Stimulated activated naive CD8-positive, alpha-beta T cell treated with anti-CD3 and anti-CD28 coated beads, Interleukin-15, amount 100 ng/mL, for 72 hours (primary cell): Measurements from ENCODE around the gene NET1.

ENCODE experiments used
- ATAC-seq: fragments of 150-1000 bp; cut with Tn5 transposase; 2 replicates; pipeline ENCODE4 v1.10.0; 2021; ENCODE audit warnings: mild to moderate bottlenecking, moderate library complexity
- DNase-seq, 2 donors: peaks; one replicate each; pipeline ENCODE4 v3.0.0; 2021 to 2022
- H3K27ac Mint-ChIP-seq, 2 donors: one replicate each; pipeline ENCODE4 v1.8.0; 2022; ENCODE audit warnings: mild to moderate bottlenecking in 2 of 2, mixed read lengths in 2 of 2, moderate library complexity in 2 of 2
- H3K27me3 Mint-ChIP-seq: one replicate; pipeline ENCODE4 v1.8.0; 2022; ENCODE audit warnings: mixed read lengths
- H3K4me1 Mint-ChIP-seq: one replicate; pipeline ENCODE4 v1.8.0; 2022; ENCODE audit warnings: mild to moderate bottlenecking, mixed read lengths
- H3K4me3 Mint-ChIP-seq, 2 donors: one replicate each; pipeline ENCODE4 v1.8.0; 2022; ENCODE audit warnings: mild to moderate bottlenecking in 2 of 2, mixed read lengths in 2 of 2, moderate library complexity in 1 of 2
- H3K9me3 Mint-ChIP-seq, 2 donors: one replicate each; pipeline ENCODE4 v1.8.0; 2022; ENCODE audit warnings: mixed read lengths in 2 of 2

The NET1 gene

GRCh38 chr10:5491477-5491876 lies 79.1 kb downstream of the NET1 start:
- peaks cover 13% of the 10 kb centered on the region for H3K27me3 Mint-ChIP-seq
- H3K4me3 Mint-ChIP-seq = no peak overlapping the region
- no peak for DNase-seq
- peaks cover 11 to 23% of the 10 kb centered on the region in 2 donors for H3K9me3 Mint-ChIP-seq
- H3K27ac Mint-ChIP-seq = peak overlapping the region in 1 of 2 donors; percentile 1
- H3K4me1 Mint-ChIP-seq = peaks cover 6% of the 10 kb centered on the region
- ATAC-seq = no peak

GRCh38 chr10:5492322-5492855 lies 80.0 kb downstream of the NET1 start:
- ATAC-seq = no peak
- H3K27me3 Mint-ChIP-seq = peaks cover 5% of the 10 kb centered on the region
- no peak for DNase-seq
- peaks cover 6% of the 10 kb centered on the region for H3K4me1 Mint-ChIP-seq
- peaks cover 11 to 23% of the 10 kb centered on the region in 2 donors for H3K9me3 Mint-ChIP-seq
- no peak overlapping the region for H3K27ac Mint-ChIP-seq
- H3K4me3 Mint-ChIP-seq = no peak overlapping the region

DNA sequence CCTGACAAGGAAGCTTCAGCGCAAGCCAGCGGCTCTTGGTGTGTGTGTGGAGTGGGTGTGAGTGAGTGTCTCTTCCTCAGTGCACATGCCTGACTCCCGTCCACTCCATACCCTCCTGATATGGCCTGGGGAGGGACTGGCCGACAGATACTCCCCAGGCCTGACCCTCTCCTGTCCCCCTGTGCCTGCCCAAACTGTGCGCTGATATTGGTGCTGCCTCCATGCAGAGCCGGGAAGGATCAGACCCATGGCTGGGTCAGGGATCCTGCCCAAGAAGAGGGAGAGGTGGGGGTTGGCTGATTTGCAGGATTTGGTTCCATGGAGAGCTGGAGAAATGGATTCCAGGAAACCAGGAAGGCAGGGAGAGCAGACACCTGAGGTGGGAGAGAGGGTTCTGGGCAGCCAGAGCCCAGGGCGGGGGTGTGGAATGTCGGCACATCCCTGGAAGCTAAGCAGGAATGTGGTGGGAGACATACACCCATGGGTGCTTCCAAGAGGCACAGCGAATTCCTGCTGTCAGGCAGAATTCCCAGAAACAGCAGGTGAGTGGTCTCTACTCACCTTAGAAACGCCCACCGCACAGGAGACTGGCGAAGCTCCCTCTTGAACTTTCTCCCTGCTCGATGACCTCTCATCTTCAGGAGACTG lies 80.7 kb downstream of the NET1 start:
- peaks cover 11 to 23% of the 10 kb centered on the region in 2 donors for H3K9me3 Mint-ChIP-seq

DNA sequence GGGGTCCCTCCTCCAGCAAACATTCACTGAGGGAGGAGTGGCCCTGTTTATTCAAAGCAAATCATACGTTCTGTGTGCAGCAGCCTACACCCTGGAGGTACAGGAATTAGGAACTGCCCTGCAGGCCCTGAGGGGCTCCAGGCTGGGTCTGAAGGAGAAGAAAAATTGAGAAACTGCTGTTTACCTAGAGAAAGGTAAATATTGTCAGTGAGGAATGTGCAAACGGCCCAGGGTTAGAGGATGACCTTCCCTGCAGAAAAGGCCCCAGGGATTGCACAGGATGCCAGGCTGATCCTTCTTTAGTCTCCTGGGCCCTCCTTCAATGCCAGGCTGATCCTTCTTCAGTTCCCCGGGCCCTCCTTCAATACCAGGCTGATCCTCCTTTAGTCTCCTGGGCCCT lies 81.3 kb downstream of the NET1 start:
- DNase-seq (no peak), ATAC-seq (no peak)
- H3K4me1 Mint-ChIP-seq = peaks cover 6% of the 10 kb centered on the region
- no peaks in the 10 kb centered on the region for H3K27me3 Mint-ChIP-seq
- H3K9me3 Mint-ChIP-seq = peaks cover 11 to 23% of the 10 kb centered on the region in 2 donors
- H3K4me3 Mint-ChIP-seq = no peak overlapping the region
- no peak overlapping the region for H3K27ac Mint-ChIP-seq

More for the DNA sequence above, 80.7 kb downstream of the NET1 start:
- Mint-ChIP-seq H3K27me3 (no peaks in the 10 kb centered on the region), H3K27ac (no peak overlapping the region), H3K4me3 (no peak overlapping the region), H3K4me1 (peaks cover 6% of the 10 kb centered on the region)
- ATAC-seq (no peak), DNase-seq (no peak)

DNA sequence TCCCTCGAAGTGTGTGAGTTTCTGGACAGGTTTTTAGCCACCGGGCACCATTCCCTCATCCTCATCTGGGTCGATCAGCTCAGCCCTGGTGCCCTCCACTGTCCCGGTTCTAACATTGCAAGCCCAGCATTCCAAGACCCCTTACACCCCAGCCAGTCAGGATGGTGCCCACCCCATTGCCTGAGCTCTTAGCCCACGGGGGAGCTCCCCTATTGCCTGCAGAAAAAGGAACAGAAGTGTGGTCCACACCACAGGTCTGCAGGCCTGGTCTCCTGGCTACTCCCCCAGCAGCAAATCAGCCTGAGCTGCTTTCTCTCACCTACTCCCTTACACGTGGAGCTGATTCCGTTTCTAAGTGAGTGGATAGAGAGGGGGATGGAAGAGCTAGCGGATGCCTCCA lies 82.3 kb downstream of the NET1 start:
- no peaks in the 10 kb centered on the region for H3K27me3 Mint-ChIP-seq
- ATAC-seq (no peak), DNase-seq (no peak)
- H3K4me3 Mint-ChIP-seq = no peak overlapping the region
- no peak overlapping the region for H3K27ac Mint-ChIP-seq
- H3K9me3 Mint-ChIP-seq = peaks cover 11 to 23% of the 10 kb centered on the region in 2 donors
- H3K4me1 Mint-ChIP-seq = peaks cover 6% of the 10 kb centered on the region

- H3K4me3 Mint-ChIP-seq = no peak overlapping the region
- ATAC-seq = no peak
- H3K27me3 Mint-ChIP-seq = no peaks in the 10 kb centered on the region
- no peak overlapping the region for H3K27ac Mint-ChIP-seq
- peaks cover 11 to 15% of the 10 kb centered on the region in 2 donors for H3K9me3 Mint-ChIP-seq
- no peaks in the 10 kb centered on the region for H3K4me1 Mint-ChIP-seq
- no peak for DNase-seq
Measured at GRCh38 chr10:5496261-5497250, 84.2 kb downstream of the NET1 start.

- Mint-ChIP-seq H3K27me3 (no peaks in the 10 kb centered on the region), H3K4me3 (no peak overlapping the region), H3K9me3 (peaks cover 6 to 7% of the 10 kb centered on the region in 2 donors), H3K27ac (no peak overlapping the region), H3K4me1 (no peaks in the 10 kb centered on the region)
- DNase-seq (no peak), ATAC-seq (no peak)
Measured at GRCh38 chr10:5497289-5497688, 84.9 kb downstream of the NET1 start.

DNA sequence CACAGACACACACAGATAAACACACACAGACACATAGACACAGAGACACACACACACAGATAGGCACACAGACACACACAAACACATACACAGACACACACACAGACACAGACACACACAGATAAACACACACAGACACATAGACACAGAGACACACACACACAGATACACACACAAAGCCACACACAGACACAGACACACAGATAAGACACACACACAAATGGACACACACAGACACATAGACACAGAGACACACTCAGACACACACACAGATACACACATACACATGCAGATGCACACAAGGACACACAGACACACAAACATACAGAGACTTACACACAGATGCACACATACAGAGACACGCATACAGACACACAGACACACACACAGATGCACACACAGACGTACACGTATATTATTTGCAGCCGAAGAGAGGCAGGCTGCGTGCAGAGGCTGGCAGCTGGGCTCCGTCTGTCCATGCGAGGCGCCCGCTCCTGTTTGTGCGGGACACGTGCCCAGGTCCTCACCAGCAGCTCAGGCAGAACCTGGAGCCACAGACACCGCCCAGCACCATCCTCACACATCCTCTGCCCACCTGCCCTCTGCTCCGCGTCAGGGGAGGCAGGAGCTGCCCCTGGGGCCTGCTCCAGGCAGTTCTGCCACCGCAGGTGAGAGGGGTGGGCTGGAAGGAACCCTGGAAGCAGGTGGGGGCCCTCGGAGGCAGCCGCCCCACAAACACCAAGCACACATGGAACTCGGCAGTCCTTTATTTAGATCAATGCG lies 85.8 kb downstream of the NET1 start:
- peak; percentile 36 for ATAC-seq
- Mint-ChIP-seq H3K27me3 (peaks cover 8% of the 10 kb centered on the region), H3K4me3 (no peak overlapping the region), H3K4me1 (no peaks in the 10 kb centered on the region), H3K27ac (no peak overlapping the region), H3K9me3 (no peaks in the 10 kb centered on the region)
- no peak for DNase-seq

GRCh38 chr10:5498791-5499492 lies 86.6 kb downstream of the NET1 start:
- no peak overlapping the region for H3K4me3 Mint-ChIP-seq
- ATAC-seq (no peak), DNase-seq (no peak)
- H3K27me3 Mint-ChIP-seq = peaks cover 16% of the 10 kb centered on the region
- H3K9me3 Mint-ChIP-seq = no peaks in the 10 kb centered on the region
- H3K27ac Mint-ChIP-seq = no peak overlapping the region
- H3K4me1 Mint-ChIP-seq = peaks cover 2% of the 10 kb centered on the region

DNA sequence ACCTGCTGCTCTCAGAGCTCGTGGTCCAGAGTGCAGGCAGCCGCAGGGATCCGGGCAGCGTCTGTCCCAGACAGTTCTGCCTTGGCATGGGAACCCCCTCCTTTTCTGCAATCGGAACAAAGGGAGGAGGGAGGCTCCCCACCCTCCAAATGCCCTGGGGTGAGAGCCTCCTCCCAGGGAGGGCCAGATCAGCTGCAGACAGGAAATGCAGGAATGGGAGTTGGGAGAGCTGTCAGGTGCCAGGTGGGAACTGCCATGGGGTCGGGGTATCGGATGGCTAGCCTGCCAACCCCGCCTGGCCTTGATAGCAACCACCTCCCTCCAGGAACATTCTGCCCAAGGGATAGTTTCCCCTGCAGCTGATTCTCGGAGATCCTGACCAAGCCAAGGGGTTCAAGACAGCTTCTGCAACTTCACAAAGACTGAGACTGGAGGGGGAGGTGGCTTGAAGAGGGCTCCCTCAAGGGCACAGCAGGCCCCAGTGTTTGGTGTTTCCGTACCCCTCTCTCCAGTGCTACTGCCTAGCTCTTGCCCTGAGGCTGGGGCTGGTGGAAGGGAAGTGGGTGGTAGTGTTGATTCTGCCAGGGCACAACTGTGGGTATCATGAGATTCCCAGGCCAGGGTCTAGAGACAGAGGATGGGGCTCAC lies 87.3 kb downstream of the NET1 start, which contains the start of gene CALML5:
Gene CALML5, minus strand, starts transcription at position 78 of the 648 bp plus-strand sequence. CDS start 132 bp downstream, outside the sequence.
- DNase-seq (no peak), ATAC-seq (no peak)
- H3K4me3 Mint-ChIP-seq = no peak within 1 kb of the TSS
- H3K27me3 Mint-ChIP-seq = peaks cover 20% of the 10 kb centered on the region
- no peak within 1 kb of the TSS for H3K27ac Mint-ChIP-seq
- no peaks in the 10 kb centered on the region for H3K9me3 Mint-ChIP-seq
- peaks cover 7% of the 10 kb centered on the region for H3K4me1 Mint-ChIP-seq

- Mint-ChIP-seq H3K4me3 (no peak overlapping the region), H3K4me1 (peaks cover 7% of the 10 kb centered on the region), H3K27ac (no peak overlapping the region), H3K27me3 (peaks cover 23% of the 10 kb centered on the region), H3K9me3 (no peaks in the 10 kb centered on the region)
- DNase-seq (no peak), ATAC-seq (no peak)
Measured at GRCh38 chr10:5500162-5500670, 87.9 kb downstream of the NET1 start.

DNA sequence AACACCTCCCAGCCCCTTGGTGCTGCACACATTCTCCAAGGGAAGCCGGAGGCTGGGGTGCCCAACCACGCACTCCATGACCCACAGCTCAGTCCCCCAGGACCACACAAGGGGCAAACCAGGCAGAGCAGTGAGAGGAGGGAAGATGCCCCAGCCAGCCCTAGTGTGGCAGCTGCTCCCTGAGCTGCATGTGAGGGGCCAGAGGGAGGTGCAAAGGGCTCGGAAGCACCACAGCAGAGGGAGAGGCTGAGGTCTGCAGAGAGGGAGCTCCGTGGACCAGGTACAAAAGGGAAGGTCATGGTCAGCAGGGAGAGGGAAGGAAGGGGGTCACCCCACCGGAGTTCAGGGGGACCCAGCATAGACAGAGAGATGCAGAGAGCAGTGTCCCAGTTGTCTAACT lies 88.6 kb downstream of the NET1 start:
- Mint-ChIP-seq H3K4me3 (no peak overlapping the region), H3K27ac (no peak overlapping the region), H3K27me3 (peaks cover 26% of the 10 kb centered on the region), H3K4me1 (peaks cover 7% of the 10 kb centered on the region), H3K9me3 (no peaks in the 10 kb centered on the region)
- ATAC-seq = no peak
- no peak for DNase-seq

DNA sequence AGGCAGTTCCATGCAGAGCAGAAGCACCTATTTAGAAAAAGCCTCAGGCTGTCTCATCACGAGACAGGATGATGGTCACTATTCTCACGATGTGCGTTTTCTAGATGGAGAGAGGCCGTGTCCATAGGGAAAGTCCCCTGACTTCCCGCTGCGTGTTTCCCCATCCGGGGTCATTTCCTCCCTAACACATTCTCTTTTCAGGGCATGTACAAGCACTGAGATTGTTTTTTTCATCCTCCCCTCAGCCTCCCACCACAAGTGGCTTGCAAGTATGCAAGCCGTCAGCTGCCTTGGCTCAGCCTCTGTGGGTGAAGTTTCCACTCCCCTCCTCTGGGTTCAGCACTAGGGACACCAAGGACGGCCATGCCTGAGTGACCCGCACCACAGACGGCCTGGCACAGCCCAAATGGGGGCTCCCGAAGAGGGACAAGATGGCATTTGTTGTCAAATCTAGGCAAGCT lies 89.7 kb downstream of the NET1 start:
- H3K9me3 Mint-ChIP-seq = no peaks in the 10 kb centered on the region
- peaks cover 26% of the 10 kb centered on the region for H3K27me3 Mint-ChIP-seq
- DNase-seq = no peak
- no peak overlapping the region for H3K27ac Mint-ChIP-seq
- ATAC-seq = no peak
- no peak overlapping the region for H3K4me3 Mint-ChIP-seq
- H3K4me1 Mint-ChIP-seq = peaks cover 7% of the 10 kb centered on the region
